ENCODE data around the gene ZNF546.

Gene ZNF546

GRCh38 chr19:39970675-39971379 is 26.0 kb upstream of the ZNF546 start, which contains the start of gene PSMC4:
Gene PSMC4 (plus strand): TSS chr19:39971165. CDS start chr19:39971203, 38 bp downstream.
- H3K4me3 ChIP-seq (replicated peaks; ENCODE audit: low read depth, low read length) = peak within 1 kb of the TSS; percentile 95
- DNase-seq (ENCODE audit: extremely low read depth, low read depth) = peak; percentile 98
- peak; percentile 72 for TF ChIP-seq CTCF (IDR thresholded peaks at IDR 0.05; ENCODE audit: low read depth, low read length, missing control alignments)

- peak overlapping the region; percentile 95 for H3K4me3 ChIP-seq (replicated peaks; ENCODE audit: low read depth, low read length)
- no peak for TF ChIP-seq CTCF (IDR thresholded peaks at IDR 0.05; ENCODE audit: low read depth, low read length, missing control alignments)
- DNase-seq (ENCODE audit: extremely low read depth, low read depth) = no peak
Measured at GRCh38 chr19:39971380-39972035, 25.4 kb upstream of the ZNF546 start.

- TF ChIP-seq CTCF (IDR thresholded peaks at IDR 0.05; ENCODE audit: low read depth, low read length, missing control alignments) = no peak
- no peak for DNase-seq (ENCODE audit: extremely low read depth, low read depth)
- H3K4me3 ChIP-seq (replicated peaks; ENCODE audit: low read depth, low read length) = no peak overlapping the region
Measured at GRCh38 chr19:39974377-39975155, 22.3 kb upstream of the ZNF546 start.

GRCh38 chr19:39982883-39983282 is 14.0 kb upstream of the ZNF546 start:
- no peak for TF ChIP-seq CTCF (IDR thresholded peaks at IDR 0.05; ENCODE audit: low read depth, low read length, missing control alignments)
- no peak for DNase-seq (ENCODE audit: extremely low read depth, low read depth)
- H3K4me3 ChIP-seq (replicated peaks; ENCODE audit: low read depth, low read length) = no peak overlapping the region

- no peak overlapping the region for H3K4me3 ChIP-seq (replicated peaks; ENCODE audit: low read depth, low read length)
- DNase-seq (ENCODE audit: extremely low read depth, low read depth) = no peak
- no peak for TF ChIP-seq CTCF (IDR thresholded peaks at IDR 0.05; ENCODE audit: low read depth, low read length, missing control alignments)
Measured at GRCh38 chr19:39983695-39984300, 13.1 kb upstream of the ZNF546 start.

GRCh38 chr19:39986643-39987042 is 10.2 kb upstream of the ZNF546 start:
- no peak overlapping the region for H3K4me3 ChIP-seq (replicated peaks; ENCODE audit: low read depth, low read length)
- TF ChIP-seq CTCF (IDR thresholded peaks at IDR 0.05; ENCODE audit: low read depth, low read length, missing control alignments) = no peak
- DNase-seq (ENCODE audit: extremely low read depth, low read depth) = no peak
